Spinal cord (tissue), 9 donors: Measurements from ENCODE around the gene SORL1-AS1.

Experiments
- DNase-seq, 6 donors: peaks; one replicate each; pipeline versions ENCODE4 v3.0.0 to v3.0.0-alpha.2; 2013 to 2015; ENCODE audit warnings: low spot score in 6 of 6, low read depth in 4 of 6
- H3K27ac ChIP-seq: one replicate; pipeline ENCODE4 v1.5.1; 2013; ENCODE audit warnings: low read depth, low read length, control low read depth
- H3K27me3 ChIP-seq: one replicate; pipeline ENCODE4 v1.6.1; 2013; ENCODE audit warnings: low read length; ENCODE audit not compliant: control insufficient read depth, insufficient read depth
- H3K36me3 ChIP-seq: one replicate; pipeline ENCODE4 v1.6.1; 2013; ENCODE audit warnings: low read length; ENCODE audit not compliant: control insufficient read depth, insufficient read depth
- H3K4me1 ChIP-seq: one replicate; pipeline ENCODE4 v1.6.1; 2013; ENCODE audit warnings: low read length; ENCODE audit not compliant: control insufficient read depth, insufficient read depth
- H3K4me3 ChIP-seq: one replicate; pipeline ENCODE4 v1.5.1; 2013; ENCODE audit warnings: low read depth, low read length, control low read depth
- H3K9me3 ChIP-seq: one replicate; pipeline ENCODE4 v1.6.1; 2013; ENCODE audit warnings: low read length; ENCODE audit not compliant: control insufficient read depth, insufficient read depth
- WGBS: methylation state at CpG from one replicate; pipeline ENCODE4 v1.1.5; 2013; ENCODE audit warnings: missing lambda C conversion rate; ENCODE audit not compliant: insufficient coverage; 5-methylcytosine and 5-hydroxymethylcytosine counted together
- donor health status: healthy.

The SORL1-AS1 gene

DNA sequence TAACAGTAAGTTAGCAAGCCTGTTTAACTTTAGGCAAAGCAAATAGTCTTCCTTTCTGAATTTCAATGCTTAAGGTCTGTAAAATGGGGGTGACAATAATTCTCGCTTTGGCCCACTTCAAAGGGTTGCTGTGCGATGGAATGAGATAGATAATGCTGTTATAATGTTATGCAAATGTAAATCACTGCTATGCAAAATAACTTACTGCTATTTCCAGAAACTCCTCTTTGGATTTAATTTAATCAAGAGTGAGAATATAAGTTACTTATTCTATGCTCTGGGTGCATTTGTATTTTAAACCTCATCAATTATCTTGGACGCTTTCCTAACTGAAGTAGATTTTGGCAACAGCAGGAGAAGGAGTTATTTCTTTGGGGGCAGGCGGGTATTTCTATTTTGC lies 4.8 kb downstream of the SORL1-AS1 start:
- peak in 1 of 6 donors; percentile 40 for DNase-seq
- no peaks in the 10 kb centered on the region for H3K36me3 ChIP-seq
- no peaks in the 10 kb centered on the region for H3K9me3 ChIP-seq
- WGBS = 75% methylated on average over 1 of the region's 4 CpGs
- no peaks in the 10 kb centered on the region for H3K27me3 ChIP-seq
- H3K4me3 ChIP-seq = no peak overlapping the region
- peaks cover 11% of the 10 kb centered on the region for H3K4me1 ChIP-seq
- no peak overlapping the region for H3K27ac ChIP-seq

DNA sequence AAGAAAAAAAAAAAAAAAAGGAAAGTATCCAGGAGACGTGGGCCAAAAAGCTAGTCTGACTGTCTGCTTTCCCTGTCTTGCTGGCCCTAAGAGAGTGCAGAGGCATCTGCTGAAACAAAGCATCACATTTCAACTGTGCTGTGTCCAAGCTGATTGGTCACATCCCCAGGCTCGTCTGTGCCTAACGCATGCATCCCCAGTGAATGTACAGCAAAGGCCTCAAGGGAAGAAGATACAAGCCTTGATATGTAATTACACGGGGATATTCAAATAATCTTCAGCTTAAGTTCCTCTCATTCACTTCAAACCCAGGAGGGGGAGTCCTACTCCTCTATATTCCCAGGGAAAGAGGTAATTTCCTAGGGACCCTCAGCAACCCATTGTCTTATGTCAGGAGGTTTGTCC lies 6.0 kb downstream of the SORL1-AS1 start:
- no peaks in the 10 kb centered on the region for H3K27me3 ChIP-seq
- peaks cover 5% of the 10 kb centered on the region for H3K4me1 ChIP-seq
- no peaks in the 10 kb centered on the region for H3K36me3 ChIP-seq
- no peak overlapping the region for H3K4me3 ChIP-seq
- no peaks in the 10 kb centered on the region for H3K9me3 ChIP-seq
- 23% methylated on average over 1 of the region's 4 CpGs for WGBS
- H3K27ac ChIP-seq = no peak overlapping the region
- DNase-seq = peak in 2 of 6 donors; percentile 41 to 68

DNA sequence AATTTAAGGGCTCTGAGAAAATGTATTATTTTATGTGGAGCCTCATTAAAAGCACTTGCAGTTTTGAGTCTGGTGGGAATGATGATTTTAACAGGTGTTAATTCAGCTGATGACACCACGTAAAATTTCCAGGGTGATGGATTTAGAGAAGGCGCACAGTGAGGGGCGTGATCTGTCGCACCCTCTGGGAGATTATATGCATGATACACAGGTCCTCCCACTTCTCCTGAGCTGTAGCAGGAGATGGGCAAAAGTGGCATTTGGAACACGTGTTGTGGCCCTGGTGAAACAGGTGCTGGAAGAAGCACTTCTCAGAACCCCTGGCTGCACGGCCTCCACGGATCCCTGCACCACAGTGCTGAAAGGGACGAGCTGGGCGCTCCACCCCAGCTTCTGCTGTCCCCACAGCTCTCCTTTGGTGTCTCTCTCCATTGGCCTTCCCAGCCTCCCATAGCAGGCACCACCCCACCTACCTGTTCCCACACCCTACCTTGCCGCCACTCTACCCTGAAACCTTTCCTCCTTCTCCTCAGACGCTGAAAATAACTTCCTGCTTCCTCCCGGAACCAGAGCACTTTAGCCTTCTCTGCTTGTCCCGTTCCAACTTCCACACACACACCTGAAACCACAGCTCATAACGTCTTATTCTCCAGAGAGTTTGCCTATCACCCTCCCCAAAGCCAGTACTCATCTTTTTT lies 7.5 kb downstream of the SORL1-AS1 start:
- 91% methylated on average over 13 of the region's 14 CpGs for WGBS
- no peak overlapping the region for H3K27ac ChIP-seq
- H3K4me1 ChIP-seq = no peaks in the 10 kb centered on the region
- DNase-seq = no peak
- no peaks in the 10 kb centered on the region for H3K9me3 ChIP-seq
- no peaks in the 10 kb centered on the region for H3K27me3 ChIP-seq
- no peaks in the 10 kb centered on the region for H3K36me3 ChIP-seq
- H3K4me3 ChIP-seq = no peak overlapping the region

DNA sequence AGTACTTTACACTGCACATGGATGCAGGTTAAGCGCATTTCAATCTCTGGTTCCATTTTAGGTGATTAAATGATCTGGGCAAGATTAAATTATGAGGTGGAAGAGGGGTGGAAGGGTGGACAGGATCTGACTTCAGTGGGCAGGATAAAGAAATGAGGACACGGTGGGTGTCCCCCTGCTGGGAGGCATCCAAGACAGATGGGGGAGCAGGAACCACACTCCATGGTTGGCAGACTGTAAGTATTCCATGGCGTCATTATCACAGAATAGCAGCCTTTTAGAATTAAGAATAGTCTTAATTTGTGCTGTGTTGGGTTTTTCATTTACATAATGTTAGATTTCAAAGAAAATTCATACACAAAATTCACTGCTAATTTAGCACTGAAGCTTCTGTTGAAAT lies 8.2 kb downstream of the SORL1-AS1 start:
- peak in 1 of 6 donors; percentile 59 for DNase-seq
- Histone ChIP-seq H3K4me1 (no peaks in the 10 kb centered on the region), H3K27ac (no peak overlapping the region), H3K36me3 (no peaks in the 10 kb centered on the region), H3K27me3 (no peaks in the 10 kb centered on the region), H3K4me3 (no peak overlapping the region), H3K9me3 (no peaks in the 10 kb centered on the region)
- WGBS = 50% methylated on average over 2 of the region's 3 CpGs

DNA sequence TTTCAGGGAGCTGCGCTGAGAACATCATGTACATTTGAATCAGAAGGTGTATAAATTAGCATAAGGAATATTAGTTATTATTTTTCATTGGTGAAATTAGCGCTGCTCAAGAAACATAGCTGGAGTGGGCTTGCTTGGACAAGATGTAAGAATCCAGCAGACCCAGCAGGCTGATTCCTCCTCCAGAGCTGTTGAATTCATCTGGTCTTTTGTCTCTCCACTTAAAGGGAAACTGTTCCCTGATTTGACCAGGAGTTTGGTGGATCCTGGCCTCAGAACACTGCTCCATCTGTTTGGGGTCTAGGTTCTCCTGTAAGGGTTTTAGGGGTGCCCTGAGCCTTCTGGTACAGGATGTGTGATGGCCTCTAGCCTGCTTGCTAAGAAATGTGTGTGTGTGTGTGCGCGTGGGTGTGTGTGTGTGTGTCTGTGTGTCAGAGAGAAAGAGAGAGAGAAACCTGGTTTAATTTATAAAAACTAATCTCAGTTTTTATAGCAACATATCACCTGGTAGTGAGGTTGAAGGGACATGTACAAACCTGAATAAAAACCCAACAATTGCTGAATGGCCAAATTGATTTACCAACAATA lies 9.0 kb downstream of the SORL1-AS1 start:
- H3K36me3 ChIP-seq = no peaks in the 10 kb centered on the region
- 75% methylated on average over 1 of the region's 4 CpGs for WGBS
- H3K9me3 ChIP-seq = no peaks in the 10 kb centered on the region
- no peaks in the 10 kb centered on the region for H3K4me1 ChIP-seq
- no peaks in the 10 kb centered on the region for H3K27me3 ChIP-seq
- H3K4me3 ChIP-seq = no peak overlapping the region
- H3K27ac ChIP-seq = no peak overlapping the region
- DNase-seq = no peak

DNA sequence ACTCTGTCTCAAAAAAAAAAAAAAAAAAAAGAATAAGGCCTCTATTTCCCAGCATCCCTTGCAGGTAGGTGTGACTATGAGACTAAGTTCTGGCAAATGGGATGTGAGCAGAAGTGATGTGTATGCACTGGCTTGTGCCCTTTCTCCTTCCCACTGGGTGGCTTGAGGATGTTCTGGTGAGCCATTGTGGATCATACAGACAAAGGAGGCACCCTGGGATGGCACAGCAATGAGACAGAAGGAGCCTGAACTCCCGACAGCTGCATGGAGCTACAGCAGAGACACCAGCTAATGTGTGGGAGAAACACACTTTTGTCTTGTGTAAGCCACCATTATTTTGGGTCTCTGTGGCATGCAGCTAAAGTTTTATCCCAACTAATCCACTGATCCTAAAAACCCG lies 11.2 kb downstream of the SORL1-AS1 start:
- Histone ChIP-seq H3K9me3 (no peaks in the 10 kb centered on the region), H3K27ac (no peak overlapping the region), H3K36me3 (no peaks in the 10 kb centered on the region), H3K4me1 (no peaks in the 10 kb centered on the region), H3K27me3 (no peaks in the 10 kb centered on the region), H3K4me3 (no peak overlapping the region)
- 40% methylated on average over 1 of the region's 2 CpGs for WGBS
- DNase-seq = no peak

DNA sequence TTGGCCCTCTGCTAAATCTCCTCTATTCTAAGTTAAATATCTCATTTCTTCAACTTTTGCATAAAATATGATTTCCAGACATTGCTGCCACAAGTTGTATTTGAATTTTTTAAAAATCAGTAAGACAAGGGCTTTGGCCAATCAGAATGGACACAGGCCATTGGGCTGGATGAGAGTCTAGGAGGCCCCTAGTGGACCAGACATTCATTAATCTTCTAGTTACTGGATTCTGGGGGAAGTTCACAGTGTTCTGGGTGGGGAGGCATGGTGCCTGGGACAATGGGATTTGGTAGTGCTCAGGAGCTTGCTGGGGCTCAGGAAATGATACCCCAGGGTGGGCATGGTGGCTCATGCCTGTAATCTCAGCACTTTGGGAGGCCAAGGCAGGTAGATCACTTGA lies 13.0 kb downstream of the SORL1-AS1 start:
- H3K27ac ChIP-seq = no peak overlapping the region
- H3K36me3 ChIP-seq = no peaks in the 10 kb centered on the region
- H3K4me1 ChIP-seq = no peaks in the 10 kb centered on the region
- no peaks in the 10 kb centered on the region for H3K9me3 ChIP-seq
- no peak overlapping the region for H3K4me3 ChIP-seq
- DNase-seq = no peak
- no peaks in the 10 kb centered on the region for H3K27me3 ChIP-seq

DNA sequence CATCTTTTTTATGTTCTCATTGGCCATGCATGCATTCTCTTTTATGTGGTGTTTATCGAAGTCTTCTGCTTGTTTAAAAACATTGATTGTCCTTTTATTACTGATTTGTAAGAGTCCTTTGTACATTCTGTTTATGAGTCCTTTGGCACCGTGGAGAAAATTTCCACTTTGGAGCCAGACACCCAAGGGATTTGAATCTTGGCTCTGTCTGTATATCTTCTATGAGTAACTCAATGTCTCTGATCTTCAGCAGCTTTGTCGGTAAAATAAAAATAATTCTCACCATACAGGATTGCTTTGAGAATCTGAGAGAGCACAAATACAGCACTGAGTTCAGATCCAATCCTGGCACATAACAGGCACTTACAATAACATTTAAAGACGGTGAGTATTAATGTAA lies 13.4 kb downstream of the SORL1-AS1 start:
- Histone ChIP-seq H3K4me3 (no peak overlapping the region), H3K9me3 (no peaks in the 10 kb centered on the region), H3K36me3 (no peaks in the 10 kb centered on the region), H3K27me3 (no peaks in the 10 kb centered on the region), H3K4me1 (no peaks in the 10 kb centered on the region), H3K27ac (no peak overlapping the region)
- DNase-seq = no peak
- no CpG with 5 or more reads among the region's 4 CpGs for WGBS

DNA sequence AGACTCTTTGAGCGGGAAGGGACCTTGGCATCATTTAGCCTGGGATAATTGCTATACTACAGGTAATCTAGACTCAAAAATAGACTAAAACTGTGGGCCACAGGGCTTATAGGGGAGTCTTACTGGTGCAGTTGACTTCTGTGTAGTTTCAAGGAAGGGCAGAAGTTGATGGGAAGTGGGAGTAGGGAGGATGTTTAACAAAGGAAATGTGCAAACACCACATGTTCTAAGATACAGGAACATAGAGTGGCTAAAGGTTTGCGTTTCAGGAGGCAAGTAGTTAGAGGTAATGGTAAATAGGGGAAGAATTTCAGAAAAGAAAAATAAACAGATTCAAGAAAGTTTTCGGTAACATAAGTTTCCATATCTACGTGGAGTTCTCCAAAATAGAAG lies 15.1 kb downstream of the SORL1-AS1 start:
- Histone ChIP-seq H3K27me3 (no peaks in the 10 kb centered on the region), H3K36me3 (no peaks in the 10 kb centered on the region), H3K9me3 (no peaks in the 10 kb centered on the region), H3K4me3 (no peak overlapping the region), H3K27ac (no peak overlapping the region), H3K4me1 (no peaks in the 10 kb centered on the region)
- DNase-seq = no peak
- WGBS = no CpG with 5 or more reads among the region's 4 CpGs

DNA sequence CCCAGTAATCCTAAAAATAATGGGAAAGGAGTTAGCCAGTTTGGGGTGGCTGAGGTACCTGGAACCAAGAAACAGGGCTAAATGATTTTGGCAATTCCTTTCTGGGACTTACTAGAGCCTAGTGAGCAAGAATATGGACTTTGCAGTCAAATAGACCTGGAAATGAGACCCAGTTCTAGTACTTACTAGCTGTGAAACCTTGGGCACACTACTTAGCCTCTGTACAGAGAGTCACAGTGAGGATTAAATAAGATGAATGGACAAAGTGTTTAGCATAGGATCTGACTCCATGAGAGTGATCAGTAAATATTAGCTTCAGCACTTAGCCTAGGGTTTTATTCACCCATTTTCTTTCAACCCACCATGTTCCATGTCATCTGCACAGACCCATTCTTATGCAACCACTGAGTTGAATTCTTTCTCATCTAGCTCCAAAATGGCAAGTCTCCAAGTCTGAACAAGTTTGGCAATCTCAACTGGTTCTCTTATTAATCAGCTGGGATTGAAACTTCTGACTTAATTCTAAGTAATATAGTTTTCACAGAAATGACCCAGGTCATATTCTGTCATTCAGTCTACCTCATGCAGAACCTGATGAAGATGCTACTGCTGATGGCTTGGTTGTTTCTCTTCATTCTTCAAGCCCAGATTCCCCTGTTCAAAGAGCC lies 15.6 kb downstream of the SORL1-AS1 start:
- Histone ChIP-seq H3K27ac (no peak overlapping the region), H3K36me3 (no peaks in the 10 kb centered on the region), H3K27me3 (no peaks in the 10 kb centered on the region), H3K9me3 (no peaks in the 10 kb centered on the region), H3K4me1 (no peaks in the 10 kb centered on the region), H3K4me3 (no peak overlapping the region)
- DNase-seq = no peak
